ENCODE measurements around the gene TNRC6B.

The TNRC6B gene

DNA sequence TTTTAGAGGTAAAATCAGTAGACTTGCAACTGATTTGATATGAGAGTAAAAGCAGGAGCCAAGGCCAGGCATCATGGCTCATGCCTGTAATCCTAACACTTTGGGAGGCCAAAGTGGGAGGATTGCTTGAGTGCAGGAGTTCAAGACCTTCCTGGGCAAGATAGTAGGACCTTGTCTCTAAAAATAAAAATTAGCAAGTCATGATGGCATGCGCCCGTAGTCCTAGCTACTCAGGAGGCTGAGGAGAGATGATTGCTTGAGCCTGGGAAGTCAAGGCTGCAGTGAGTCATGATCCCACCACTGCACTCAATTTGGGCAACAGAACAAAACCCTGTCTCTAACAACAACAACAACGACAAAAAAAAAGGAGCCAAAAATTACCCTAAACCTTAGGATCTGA is 206.2 kb downstream of the TNRC6B start:
- TF ChIP-seq, protein P1, sequence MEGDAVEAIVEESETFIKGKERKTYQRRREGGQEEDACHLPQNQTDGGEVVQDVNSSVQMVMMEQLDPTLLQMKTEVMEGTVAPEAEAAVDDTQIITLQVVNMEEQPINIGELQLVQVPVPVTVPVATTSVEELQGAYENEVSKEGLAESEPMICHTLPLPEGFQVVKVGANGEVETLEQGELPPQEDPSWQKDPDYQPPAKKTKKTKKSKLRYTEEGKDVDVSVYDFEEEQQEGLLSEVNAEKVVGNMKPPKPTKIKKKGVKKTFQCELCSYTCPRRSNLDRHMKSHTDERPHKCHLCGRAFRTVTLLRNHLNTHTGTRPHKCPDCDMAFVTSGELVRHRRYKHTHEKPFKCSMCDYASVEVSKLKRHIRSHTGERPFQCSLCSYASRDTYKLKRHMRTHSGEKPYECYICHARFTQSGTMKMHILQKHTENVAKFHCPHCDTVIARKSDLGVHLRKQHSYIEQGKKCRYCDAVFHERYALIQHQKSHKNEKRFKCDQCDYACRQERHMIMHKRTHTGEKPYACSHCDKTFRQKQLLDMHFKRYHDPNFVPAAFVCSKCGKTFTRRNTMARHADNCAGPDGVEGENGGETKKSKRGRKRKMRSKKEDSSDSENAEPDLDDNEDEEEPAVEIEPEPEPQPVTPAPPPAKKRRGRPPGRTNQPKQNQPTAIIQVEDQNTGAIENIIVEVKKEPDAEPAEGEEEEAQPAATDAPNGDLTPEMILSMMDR (conservative IDR thresholded peaks at IDR 0.05; ENCODE audit: control insufficient read depth, insufficient read depth, low read depth, low read length) = no peak
- DNase-seq (ENCODE audit: low read depth) = peak; percentile 85
- no peak overlapping the region for H3K4me3 ChIP-seq (ENCODE audit: control insufficient read depth, low read depth, low read length)

DNA sequence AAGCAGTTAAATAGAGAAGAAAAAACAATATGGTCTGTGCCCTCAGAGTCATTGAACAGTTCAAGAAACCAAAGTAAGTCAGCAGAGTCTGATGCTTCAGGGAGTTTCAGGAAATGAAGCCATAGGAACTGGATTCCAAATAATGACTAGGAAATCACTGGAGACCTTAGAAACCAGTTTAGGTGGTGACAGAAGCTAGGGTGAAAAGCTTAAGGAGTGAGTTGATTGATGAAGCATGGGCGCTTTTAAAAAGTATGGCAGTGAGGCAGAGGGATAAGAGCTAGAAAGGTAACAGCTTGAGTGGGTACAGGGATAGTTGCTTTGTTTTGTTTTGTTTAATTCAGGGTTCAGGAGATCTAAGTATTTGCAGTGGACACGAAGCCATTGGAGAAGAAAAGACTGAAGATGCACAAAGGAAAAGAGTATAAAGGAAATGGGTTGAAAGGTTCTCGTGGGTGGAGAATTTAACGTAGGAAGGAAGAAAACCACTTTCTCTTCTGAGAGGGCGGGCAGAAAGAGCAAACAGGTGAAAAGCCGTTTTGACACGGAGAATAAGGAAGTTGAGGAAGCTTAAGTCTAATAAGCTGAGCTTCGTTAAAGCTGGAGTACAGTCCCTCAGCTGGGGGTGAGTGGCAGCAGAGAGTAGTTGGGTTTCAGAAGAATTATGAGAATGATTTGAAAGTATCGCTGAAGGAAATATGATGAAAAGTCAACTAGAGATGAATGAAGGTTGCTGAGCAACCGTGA is 207.5 kb downstream of the TNRC6B start:
- DNase-seq (ENCODE audit: low read depth) = no peak
- TF ChIP-seq, protein P1 (conservative IDR thresholded peaks at IDR 0.05; ENCODE audit: control insufficient read depth, insufficient read depth, low read depth, low read length) = no peak
- H3K4me3 ChIP-seq (ENCODE audit: control insufficient read depth, low read depth, low read length) = no peak overlapping the region

All from fibroblast of mammary gland (primary cell).